HEK293 (cell line): ENCODE data around the gene CYP2E1.

Experiments
- CTCF ChIA-PET: fragments of 350-600 bp; formaldehyde crosslinking; extraction: SDS; loops from one replicate; lab custom pipeline; 2021; ENCODE audit warnings: antibody characterized with exemption; lab: Yijun Ruan, JAX
- POLR2A ChIA-PET: fragments of 300-600 bp; formaldehyde crosslinking; extraction: SDS; loops from one replicate; lab custom pipeline; 2020; ENCODE audit warnings: antibody characterized with exemption, inconsistent platforms; lab: Yijun Ruan, JAX
- H3K27ac ChIP-seq: fragments of 200-500 bp; sonication (Bioruptor generic); 2 replicates; pipeline ENCODE4 v1.5.1; 2014; ENCODE audit warnings: low read depth, low read length, control low read depth, inconsistent platforms; ENCODE audit errors: extremely low read depth
- H3K36me3 ChIP-seq, 2 experiments: fragments of 200-500 bp in 1 of 2; sonication (Bioruptor generic) in 1 of 2; 1 replicate in 1 of 2; 2 replicates in 1 of 2; pipeline ENCODE4 v1.5.1; 2014 to 2017; ENCODE audit warnings: inconsistent platforms in 2 of 2, low read length in 2 of 2; ENCODE audit not compliant: control insufficient read depth in 2 of 2, insufficient read depth in 1 of 2
- H3K4me1 ChIP-seq: fragments of 200-500 bp; sonication (Bioruptor generic); 2 replicates; pipeline ENCODE4 v1.5.1; 2014; ENCODE audit warnings: mild to moderate bottlenecking, low read length, inconsistent platforms; ENCODE audit not compliant: control insufficient read depth, insufficient read depth
- H3K4me3 ChIP-seq: 2 replicates; pipeline ENCODE4 v1.5.1; 2011; ENCODE audit warnings: low read depth, mild to moderate bottlenecking, control low read depth, low read length, moderate library complexity
- H3K9me3 ChIP-seq: fragments of 200-500 bp; sonication (Bioruptor generic); 2 replicates; pipeline ENCODE4 v1.5.1; 2014; ENCODE audit warnings: low read depth, low read length, inconsistent platforms; ENCODE audit not compliant: control insufficient read depth, insufficient read depth
- GLIS1 ChIP-seq: fragments of 450-650 bp; formaldehyde crosslinking; IDR thresholded peaks from 2 replicates; pipeline ENCODE4 v1.5.1; 2016; ENCODE audit warnings: missing biosample characterization, missing genetic modification characterization
- SALL2 ChIP-seq: fragments of 450-650 bp; formaldehyde crosslinking; IDR thresholded peaks from 2 replicates; pipeline ENCODE4 v1.5.0; 2017; ENCODE audit warnings: missing biosample characterization, mild to moderate bottlenecking, missing genetic modification characterization, borderline replicate concordance
- SP3 ChIP-seq: fragments of 450-650 bp; formaldehyde crosslinking; IDR thresholded peaks from 2 replicates; pipeline ENCODE4 v1.5.1; 2016; ENCODE audit warnings: missing biosample characterization, missing genetic modification characterization
- TCF7L2 ChIP-seq: IDR thresholded peaks from 2 replicates; pipeline ENCODE4 v1.6.1; 2011; ENCODE audit warnings: low read depth, mild to moderate bottlenecking, inconsistent platforms, low read length, moderate library complexity, borderline replicate concordance
- YY2 ChIP-seq: fragments of 450-650 bp; formaldehyde crosslinking; IDR thresholded peaks from 2 replicates; pipeline ENCODE4 v1.5.1; 2016; ENCODE audit warnings: missing biosample characterization, missing genetic modification characterization
- ZBTB17 ChIP-seq: fragments of 450-650 bp; formaldehyde crosslinking; IDR thresholded peaks from 2 replicates; pipeline ENCODE4 v1.5.1; 2016; ENCODE audit warnings: missing biosample characterization, missing genetic modification characterization
- ZNF112 ChIP-seq: fragments of 450-650 bp; formaldehyde crosslinking; IDR thresholded peaks from 2 replicates; pipeline ENCODE4 v1.5.0; 2017; ENCODE audit warnings: missing biosample characterization, missing genetic modification characterization
- ZNF426 ChIP-seq: fragments of 450-650 bp; formaldehyde crosslinking; IDR thresholded peaks from 2 replicates; pipeline ENCODE4 v1.5.1; 2017; ENCODE audit warnings: missing biosample characterization, missing genetic modification characterization, mild to moderate bottlenecking, inconsistent platforms, moderate library complexity
- ZNF585B ChIP-seq: fragments of 450-650 bp; formaldehyde crosslinking; IDR thresholded peaks from 2 replicates; pipeline ENCODE4 v1.5.1; 2016; ENCODE audit warnings: missing biosample characterization, missing genetic modification characterization
- TF ChIP-seq, protein P1 (sequence below): fragments of 450-650 bp; formaldehyde crosslinking; IDR thresholded peaks from 2 replicates; pipeline ENCODE4 v1.5.1; 2016; ENCODE audit warnings: missing biosample characterization, missing genetic modification characterization
- TF ChIP-seq, protein P2 (sequence below): fragments of 450-650 bp; formaldehyde crosslinking; IDR thresholded peaks from 2 replicates; pipeline ENCODE4 v1.5.1; 2017; ENCODE audit warnings: missing biosample characterization, missing genetic modification characterization
- TF ChIP-seq, protein P3 (sequence below): fragments of 450-650 bp; formaldehyde crosslinking; IDR thresholded peaks from 2 replicates; pipeline ENCODE4 v1.5.1; 2016; ENCODE audit warnings: missing biosample characterization, missing genetic modification characterization
- TF ChIP-seq, protein P4 (sequence below): fragments of 450-650 bp; formaldehyde crosslinking; IDR thresholded peaks from 2 replicates; pipeline ENCODE4 v1.5.1; 2016; ENCODE audit warnings: missing biosample characterization, missing genetic modification characterization

The CYP2E1 gene

DNA sequence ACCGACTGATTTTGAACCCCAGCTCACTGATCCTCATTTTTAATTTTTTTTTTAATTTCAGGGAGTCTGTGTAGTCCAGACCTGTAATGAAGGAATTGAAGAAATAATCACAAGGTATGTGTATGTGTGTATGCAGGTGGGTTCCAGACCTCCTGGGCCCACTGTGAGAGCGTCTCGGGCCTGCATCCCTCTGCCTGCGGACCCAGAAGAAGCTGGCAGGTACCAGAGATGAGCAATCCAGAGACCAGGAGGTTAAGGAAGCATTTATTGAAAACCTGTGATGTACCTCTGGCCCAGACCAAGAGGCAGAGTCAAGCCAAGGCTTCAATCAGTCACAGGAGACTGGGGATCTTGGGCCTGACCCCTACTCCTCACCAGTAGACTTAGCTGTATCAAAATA, 27.4 kb downstream of the CYP2E1 start (continued):
- TF ChIP-seq, protein P1, sequence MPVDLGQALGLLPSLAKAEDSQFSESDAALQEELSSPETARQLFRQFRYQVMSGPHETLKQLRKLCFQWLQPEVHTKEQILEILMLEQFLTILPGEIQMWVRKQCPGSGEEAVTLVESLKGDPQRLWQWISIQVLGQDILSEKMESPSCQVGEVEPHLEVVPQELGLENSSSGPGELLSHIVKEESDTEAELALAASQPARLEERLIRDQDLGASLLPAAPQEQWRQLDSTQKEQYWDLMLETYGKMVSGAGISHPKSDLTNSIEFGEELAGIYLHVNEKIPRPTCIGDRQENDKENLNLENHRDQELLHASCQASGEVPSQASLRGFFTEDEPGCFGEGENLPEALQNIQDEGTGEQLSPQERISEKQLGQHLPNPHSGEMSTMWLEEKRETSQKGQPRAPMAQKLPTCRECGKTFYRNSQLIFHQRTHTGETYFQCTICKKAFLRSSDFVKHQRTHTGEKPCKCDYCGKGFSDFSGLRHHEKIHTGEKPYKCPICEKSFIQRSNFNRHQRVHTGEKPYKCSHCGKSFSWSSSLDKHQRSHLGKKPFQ: no peak

DNA sequence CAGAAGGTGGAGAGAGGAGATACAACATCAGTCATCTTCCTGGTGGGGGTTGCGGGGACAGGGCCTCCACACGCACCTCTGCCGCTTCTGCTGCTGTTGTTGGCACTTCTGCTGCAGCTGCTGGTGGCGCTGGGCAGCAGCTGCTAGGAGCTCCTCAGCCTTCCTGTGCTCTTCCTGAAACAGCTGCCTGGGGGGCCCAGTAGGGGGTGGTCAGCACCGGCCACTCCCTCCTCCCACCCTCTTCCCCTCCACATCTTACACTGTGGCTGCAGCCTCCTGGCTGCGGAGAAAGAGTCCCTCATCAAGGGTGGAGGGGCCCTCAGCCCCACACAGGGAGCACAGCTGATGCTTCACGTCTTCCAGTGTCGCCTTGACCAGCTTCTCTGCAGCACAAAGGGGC, 28.4 kb downstream of the CYP2E1 start:
- ChIA-PET POLR2A (no interaction called here), CTCF (interaction anchor here (0.7 kb wide), 1 partner anchor 294 kb away, joined by 3 read pairs; no protein-coding TSS in a partner anchor)

DNA sequence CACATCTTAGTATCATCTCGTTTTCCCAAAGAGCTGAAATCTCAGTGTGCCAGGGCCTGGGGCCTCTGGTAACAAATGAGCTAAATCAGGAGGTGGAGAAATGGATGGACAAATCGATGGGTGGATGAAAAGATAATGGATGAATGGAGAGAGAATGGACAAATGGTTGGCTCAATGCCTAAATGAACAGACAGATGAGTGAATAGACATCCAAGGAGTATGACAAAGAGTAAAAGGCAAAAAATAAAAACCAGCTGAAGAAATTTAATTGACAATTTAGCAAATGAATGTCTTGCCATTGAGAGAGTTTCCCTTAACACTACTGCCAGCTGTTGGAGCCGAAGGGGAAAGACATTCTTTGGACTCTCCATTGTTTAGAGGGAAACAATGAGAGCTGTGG, 30.2 kb downstream of the CYP2E1 start:
- no peaks in the 10 kb centered on the region for H3K36me3 ChIP-seq
- no peak overlapping the region for H3K27ac ChIP-seq
- peak; percentile 60; the same call in 1 of the 2 replicates for TF ChIP-seq ZBTB17
- no peak for TF ChIP-seq SALL2 (tag by site-specific recombination)
- no peak for TF ChIP-seq ZNF426 (tag by site-specific recombination)
- TF ChIP-seq SP3 (tag by site-specific recombination): no peak
- CTCF ChIA-PET: interaction anchor here (0.8 to 1.0 kb wide), 3 partner anchors 9 to 119 kb away, joined by 3 to 4 read pairs (median 3); no protein-coding TSS in a partner anchor
- no peak overlapping the region for H3K4me3 ChIP-seq
- POLR2A ChIA-PET: no interaction called here
- no peaks in the 10 kb centered on the region for H3K4me1 ChIP-seq
- H3K9me3 ChIP-seq: no peaks in the 10 kb centered on the region

More for the DNA sequence above, 28.4 kb downstream of the CYP2E1 start:
- Histone ChIP-seq H3K36me3 (no peaks in the 10 kb centered on the region), H3K27ac (no peak overlapping the region), H3K9me3 (no peaks in the 10 kb centered on the region), H3K4me1 (no peaks in the 10 kb centered on the region), H3K4me3 (no peak overlapping the region)
- TF ChIP-seq ZNF585B (tag by site-specific recombination) (no peak), YY2 (tag by site-specific recombination) (no peak), ZNF112 (tag by site-specific recombination) (no peak), GLIS1 (tag by site-specific recombination) (peak; percentile 75)

DNA sequence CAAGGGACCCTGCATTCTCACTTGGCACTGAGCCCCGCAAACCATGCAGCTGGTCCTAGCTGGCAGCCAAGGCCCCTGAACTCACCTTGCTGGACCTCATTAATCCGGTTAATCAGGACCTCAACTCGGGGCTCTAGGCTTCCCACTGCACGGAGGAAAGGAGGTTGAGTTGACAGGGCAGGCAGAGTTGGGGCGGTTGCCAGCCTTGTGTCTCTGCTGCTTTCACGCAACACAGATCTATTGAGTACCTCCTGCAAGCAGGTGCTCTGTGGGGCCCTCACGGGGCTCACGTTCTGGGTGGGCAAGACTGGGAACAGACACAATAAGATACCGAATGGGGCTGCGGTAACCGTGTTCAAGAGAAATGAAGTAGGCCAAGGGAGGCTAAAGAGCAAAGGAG, 32.1 kb downstream of the CYP2E1 start:
- CTCF ChIA-PET: interaction anchor here (0.6 kb wide), 1 partner anchor 33 kb away, joined by 3 read pairs; no protein-coding TSS in a partner anchor
- Histone ChIP-seq H3K4me1 (no peaks in the 10 kb centered on the region), H3K4me3 (no peak overlapping the region), H3K9me3 (no peaks in the 10 kb centered on the region)
- TF ChIP-seq, protein P2, sequence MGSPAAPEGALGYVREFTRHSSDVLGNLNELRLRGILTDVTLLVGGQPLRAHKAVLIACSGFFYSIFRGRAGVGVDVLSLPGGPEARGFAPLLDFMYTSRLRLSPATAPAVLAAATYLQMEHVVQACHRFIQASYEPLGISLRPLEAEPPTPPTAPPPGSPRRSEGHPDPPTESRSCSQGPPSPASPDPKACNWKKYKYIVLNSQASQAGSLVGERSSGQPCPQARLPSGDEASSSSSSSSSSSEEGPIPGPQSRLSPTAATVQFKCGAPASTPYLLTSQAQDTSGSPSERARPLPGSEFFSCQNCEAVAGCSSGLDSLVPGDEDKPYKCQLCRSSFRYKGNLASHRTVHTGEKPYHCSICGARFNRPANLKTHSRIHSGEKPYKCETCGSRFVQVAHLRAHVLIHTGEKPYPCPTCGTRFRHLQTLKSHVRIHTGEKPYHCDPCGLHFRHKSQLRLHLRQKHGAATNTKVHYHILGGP (tag by site-specific recombination): no peak
- TF ChIP-seq, protein P3, sequence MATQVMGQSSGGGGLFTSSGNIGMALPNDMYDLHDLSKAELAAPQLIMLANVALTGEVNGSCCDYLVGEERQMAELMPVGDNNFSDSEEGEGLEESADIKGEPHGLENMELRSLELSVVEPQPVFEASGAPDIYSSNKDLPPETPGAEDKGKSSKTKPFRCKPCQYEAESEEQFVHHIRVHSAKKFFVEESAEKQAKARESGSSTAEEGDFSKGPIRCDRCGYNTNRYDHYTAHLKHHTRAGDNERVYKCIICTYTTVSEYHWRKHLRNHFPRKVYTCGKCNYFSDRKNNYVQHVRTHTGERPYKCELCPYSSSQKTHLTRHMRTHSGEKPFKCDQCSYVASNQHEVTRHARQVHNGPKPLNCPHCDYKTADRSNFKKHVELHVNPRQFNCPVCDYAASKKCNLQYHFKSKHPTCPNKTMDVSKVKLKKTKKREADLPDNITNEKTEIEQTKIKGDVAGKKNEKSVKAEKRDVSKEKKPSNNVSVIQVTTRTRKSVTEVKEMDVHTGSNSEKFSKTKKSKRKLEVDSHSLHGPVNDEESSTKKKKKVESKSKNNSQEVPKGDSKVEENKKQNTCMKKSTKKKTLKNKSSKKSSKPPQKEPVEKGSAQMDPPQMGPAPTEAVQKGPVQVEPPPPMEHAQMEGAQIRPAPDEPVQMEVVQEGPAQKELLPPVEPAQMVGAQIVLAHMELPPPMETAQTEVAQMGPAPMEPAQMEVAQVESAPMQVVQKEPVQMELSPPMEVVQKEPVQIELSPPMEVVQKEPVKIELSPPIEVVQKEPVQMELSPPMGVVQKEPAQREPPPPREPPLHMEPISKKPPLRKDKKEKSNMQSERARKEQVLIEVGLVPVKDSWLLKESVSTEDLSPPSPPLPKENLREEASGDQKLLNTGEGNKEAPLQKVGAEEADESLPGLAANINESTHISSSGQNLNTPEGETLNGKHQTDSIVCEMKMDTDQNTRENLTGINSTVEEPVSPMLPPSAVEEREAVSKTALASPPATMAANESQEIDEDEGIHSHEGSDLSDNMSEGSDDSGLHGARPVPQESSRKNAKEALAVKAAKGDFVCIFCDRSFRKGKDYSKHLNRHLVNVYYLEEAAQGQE (tag by site-specific recombination): no peak
- TF ChIP-seq TCF7L2: no peak
- TF ChIP-seq, protein P4, sequence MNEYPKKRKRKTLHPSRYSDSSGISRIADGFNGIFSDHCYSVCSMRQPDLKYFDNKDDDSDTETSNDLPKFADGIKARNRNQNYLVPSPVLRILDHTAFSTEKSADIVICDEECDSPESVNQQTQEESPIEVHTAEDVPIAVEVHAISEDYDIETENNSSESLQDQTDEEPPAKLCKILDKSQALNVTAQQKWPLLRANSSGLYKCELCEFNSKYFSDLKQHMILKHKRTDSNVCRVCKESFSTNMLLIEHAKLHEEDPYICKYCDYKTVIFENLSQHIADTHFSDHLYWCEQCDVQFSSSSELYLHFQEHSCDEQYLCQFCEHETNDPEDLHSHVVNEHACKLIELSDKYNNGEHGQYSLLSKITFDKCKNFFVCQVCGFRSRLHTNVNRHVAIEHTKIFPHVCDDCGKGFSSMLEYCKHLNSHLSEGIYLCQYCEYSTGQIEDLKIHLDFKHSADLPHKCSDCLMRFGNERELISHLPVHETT (tag by site-specific recombination): no peak
- TF ChIP-seq, all 188 proteins: peak for 0
- Histone ChIP-seq H3K36me3 (no peaks in the 10 kb centered on the region), H3K27ac (no peak overlapping the region)
- POLR2A ChIA-PET: no interaction called here
